Muscle layer of colon (tissue), 2 donors: ENCODE measurements around the gene PPIL1.

Source experiments
- H3K27ac ChIP-seq: one replicate; pipeline ENCODE4 v1.7.0; 2013; ENCODE audit warnings: low read depth, mild to moderate bottlenecking, low read length, moderate library complexity
- H3K27me3 ChIP-seq, 2 donors: one replicate each; pipeline ENCODE4 v1.7.0; 2013; ENCODE audit warnings: low read length in 2 of 2, mild to moderate bottlenecking in 2 of 2; ENCODE audit not compliant: insufficient read depth in 2 of 2, control insufficient read depth in 1 of 2
- H3K36me3 ChIP-seq: one replicate; pipeline ENCODE4 v1.7.0; 2013; ENCODE audit warnings: mild to moderate bottlenecking, low read length; ENCODE audit not compliant: insufficient read depth
- H3K4me1 ChIP-seq: one replicate; pipeline ENCODE4 v1.7.0; 2013; ENCODE audit warnings: mild to moderate bottlenecking, low read length; ENCODE audit not compliant: insufficient read depth
- H3K4me3 ChIP-seq, 2 donors: one replicate each; pipeline ENCODE4 v1.7.0; 2013; ENCODE audit warnings: low read length in 2 of 2, low read depth in 1 of 2, mild to moderate bottlenecking in 1 of 2, moderate library complexity in 1 of 2
- H3K9ac ChIP-seq: one replicate; pipeline ENCODE4 v1.7.0; 2013; ENCODE audit warnings: low read length
- H3K9me3 ChIP-seq: one replicate; pipeline ENCODE4 v1.7.0; 2013; ENCODE audit warnings: mild to moderate bottlenecking, low read length
- donor health status: abdominal sarcoma.
- donor health status: Adenocarcinoma of cecum.

PPIL1 gene

DNA sequence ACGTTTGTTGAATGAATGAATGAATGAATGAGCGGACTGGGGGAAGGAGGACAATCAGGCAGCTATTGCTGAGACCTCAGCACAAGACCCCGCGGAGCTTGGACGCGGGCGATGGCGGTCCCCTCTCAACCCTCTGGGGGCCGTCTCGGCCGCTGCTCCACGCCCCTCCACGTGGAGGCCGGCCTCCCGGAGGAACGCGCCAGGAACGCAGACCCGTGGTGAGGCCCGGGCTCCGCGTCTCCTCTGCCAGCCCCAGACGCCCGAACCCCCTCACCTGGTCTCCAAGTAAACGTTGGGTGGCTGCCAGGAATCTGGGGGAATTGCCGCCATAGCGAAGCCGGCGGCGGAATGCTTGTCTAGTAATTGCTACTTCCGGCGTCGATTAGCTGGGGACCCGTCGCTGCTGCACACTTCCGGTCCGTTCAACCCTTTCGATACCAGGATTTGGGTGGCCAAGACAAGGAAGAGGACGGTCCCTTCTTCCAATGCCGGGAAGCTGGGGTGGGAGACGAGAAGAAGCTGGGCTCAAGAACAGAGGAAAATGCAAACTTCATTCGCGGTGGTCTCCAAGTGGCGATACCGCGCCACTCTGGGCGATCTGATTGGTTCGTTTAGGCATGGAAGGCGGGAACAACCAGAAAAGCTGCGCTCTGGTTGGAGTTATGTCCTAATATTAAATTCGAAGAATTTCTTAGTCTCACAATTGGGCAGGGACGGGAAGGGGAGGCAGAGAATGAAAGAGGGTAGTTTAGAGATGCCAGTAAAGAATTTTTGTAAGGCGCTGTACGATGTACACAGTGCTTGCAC is at the start of gene PPIL1:
Gene PPIL1 (minus strand): TSS at position 361 of the 807 bp plus-strand sequence. CDS start 31 bp downstream, at position 330.
- H3K4me3 ChIP-seq = peak within 1 kb of the TSS; percentile 67 to 100
- no peaks in the 10 kb centered on the region for H3K9me3 ChIP-seq
- peaks cover 17% of the 10 kb centered on the region for H3K4me1 ChIP-seq
- no peaks in the 10 kb centered on the region for H3K36me3 ChIP-seq
- peak within 1 kb of the TSS; percentile 92 for H3K27ac ChIP-seq
- H3K27me3 ChIP-seq = no peaks in the 10 kb centered on the region
- H3K9ac ChIP-seq = peak within 1 kb of the TSS; percentile 42

DNA sequence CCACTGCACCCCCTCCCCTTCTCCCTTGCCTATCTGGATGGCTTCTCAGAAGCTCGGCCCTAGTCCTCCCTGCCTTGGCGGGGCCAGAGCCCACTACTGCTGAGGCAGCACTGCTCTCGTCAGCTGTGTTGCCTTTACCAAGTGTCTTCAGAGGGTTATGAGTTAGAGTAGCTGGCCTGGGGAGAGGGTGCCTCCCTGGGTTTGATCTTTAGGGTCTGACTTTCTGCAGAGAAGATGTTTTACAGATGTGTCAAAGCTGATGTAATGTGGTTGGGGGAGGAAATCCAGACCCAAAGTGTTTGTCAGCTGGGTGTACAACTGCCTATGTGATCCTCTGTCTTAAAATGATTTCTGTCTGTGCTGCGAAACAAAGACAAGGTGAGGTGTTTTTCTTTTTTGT is 49.5 kb upstream of the PPIL1 start:
- no peaks in the 10 kb centered on the region for H3K27me3 ChIP-seq
- H3K4me3 ChIP-seq = no peak overlapping the region
- H3K9ac ChIP-seq = no peak overlapping the region
- H3K36me3 ChIP-seq = peaks cover 35% of the 10 kb centered on the region
- H3K4me1 ChIP-seq = peaks cover 12% of the 10 kb centered on the region
- no peaks in the 10 kb centered on the region for H3K9me3 ChIP-seq
- H3K27ac ChIP-seq = no peak overlapping the region

DNA sequence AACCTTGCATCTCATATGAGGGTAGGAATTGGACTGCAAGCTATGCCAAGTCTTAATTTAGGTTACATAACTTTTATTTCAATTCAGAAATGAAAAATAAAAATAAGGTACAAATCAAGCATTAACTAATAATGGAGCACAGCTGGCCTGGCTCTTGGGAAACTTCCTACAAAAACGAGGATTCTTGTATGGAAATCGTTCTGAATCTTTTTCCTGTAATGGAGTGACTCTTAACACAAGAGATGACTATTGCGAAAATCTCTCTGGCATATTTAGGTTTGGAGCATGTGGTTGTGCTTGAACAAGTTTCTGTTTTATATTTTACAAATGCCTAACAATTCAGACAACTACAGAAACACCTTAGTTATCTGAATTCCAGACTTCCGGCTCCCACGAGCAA is 45.9 kb upstream of the PPIL1 start:
- peaks cover 40% of the 10 kb centered on the region for H3K36me3 ChIP-seq
- peaks cover 26% of the 10 kb centered on the region for H3K4me1 ChIP-seq
- no peaks in the 10 kb centered on the region for H3K9me3 ChIP-seq
- H3K27me3 ChIP-seq = no peaks in the 10 kb centered on the region
- no peak overlapping the region for H3K27ac ChIP-seq
- no peak overlapping the region for H3K9ac ChIP-seq
- H3K4me3 ChIP-seq = no peak overlapping the region

DNA sequence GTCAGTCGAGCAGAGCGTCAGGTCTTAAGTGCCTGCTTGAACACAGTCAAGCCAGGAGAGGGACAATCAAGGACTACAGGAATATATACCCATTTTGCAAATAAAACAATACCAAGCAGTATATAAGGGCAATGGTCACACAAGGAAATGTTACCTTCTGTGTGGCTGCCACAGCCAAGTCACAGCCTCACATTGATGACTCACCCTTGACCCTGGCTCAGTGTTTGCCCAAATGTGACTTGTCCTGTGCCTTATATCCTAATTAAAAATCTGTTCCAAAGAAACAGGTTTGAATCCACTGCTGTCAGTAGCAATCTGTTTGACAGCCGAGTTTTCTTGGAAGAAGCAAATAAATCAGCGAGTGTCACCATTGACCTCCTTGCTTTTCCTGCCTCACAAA is 45.4 kb upstream of the PPIL1 start:
- Histone ChIP-seq H3K27me3 (no peaks in the 10 kb centered on the region), H3K4me1 (peaks cover 26% of the 10 kb centered on the region), H3K9ac (no peak overlapping the region), H3K36me3 (peaks cover 40% of the 10 kb centered on the region), H3K27ac (no peak overlapping the region), H3K9me3 (no peaks in the 10 kb centered on the region), H3K4me3 (no peak overlapping the region)

DNA sequence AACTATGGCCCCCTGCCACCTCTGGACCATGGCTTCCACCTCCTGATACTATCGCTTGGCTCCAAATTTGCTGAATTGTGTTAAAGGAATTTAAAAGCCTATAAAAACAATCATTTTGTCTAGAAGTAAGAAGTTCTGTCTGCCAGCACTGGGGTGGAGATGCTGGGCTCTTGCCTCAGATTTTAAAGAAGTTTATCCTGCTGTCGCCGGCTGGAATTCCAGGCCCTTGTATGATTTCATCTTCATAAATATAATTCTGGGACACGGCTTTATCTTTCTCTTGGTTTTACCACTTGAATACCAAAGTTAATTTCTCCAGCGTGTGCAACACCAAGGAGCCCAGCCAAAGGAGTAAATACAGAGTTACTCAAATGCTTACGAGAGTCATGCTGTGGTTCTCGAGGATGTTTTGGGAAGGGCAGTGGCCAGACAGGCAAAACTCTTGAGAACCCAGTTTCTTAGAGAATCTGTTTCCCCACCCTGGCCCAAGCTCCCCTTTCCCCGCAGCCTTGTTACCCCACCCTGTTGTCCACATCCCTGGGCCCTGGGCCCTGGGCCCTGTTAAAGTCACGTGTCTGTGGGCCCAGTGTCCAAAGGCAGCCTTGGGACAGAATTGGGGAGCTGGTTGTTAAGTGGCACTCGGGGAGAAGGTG is 43.1 kb upstream of the PPIL1 start:
- no peaks in the 10 kb centered on the region for H3K27me3 ChIP-seq
- H3K4me1 ChIP-seq = peaks cover 26% of the 10 kb centered on the region
- H3K27ac ChIP-seq = peak overlapping the region; percentile 35
- no peaks in the 10 kb centered on the region for H3K9me3 ChIP-seq
- H3K9ac ChIP-seq = no peak overlapping the region
- H3K4me3 ChIP-seq = no peak overlapping the region
- H3K36me3 ChIP-seq = peaks cover 35% of the 10 kb centered on the region

DNA sequence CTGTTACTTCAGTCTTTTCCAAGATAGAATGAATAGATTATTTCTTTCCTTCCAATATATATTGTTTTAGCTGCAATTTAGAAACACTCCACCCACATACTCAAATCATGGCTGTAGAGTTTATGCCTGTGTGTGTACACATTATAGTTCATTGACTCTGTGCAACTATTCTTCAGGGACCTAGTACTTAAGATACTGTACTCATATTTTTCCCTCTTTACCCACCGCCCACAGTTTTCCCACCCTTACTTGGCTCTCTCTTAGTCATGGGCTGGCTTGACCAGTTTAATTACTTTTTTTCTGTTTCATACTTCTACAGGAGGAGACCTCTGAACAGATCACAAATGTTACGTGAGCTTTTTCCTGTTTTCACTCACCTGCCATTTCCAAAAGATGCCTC is 41.5 kb upstream of the PPIL1 start:
- Histone ChIP-seq H3K4me3 (no peak overlapping the region), H3K27me3 (no peaks in the 10 kb centered on the region), H3K9me3 (no peaks in the 10 kb centered on the region), H3K4me1 (peaks cover 26% of the 10 kb centered on the region), H3K27ac (no peak overlapping the region), H3K36me3 (peaks cover 39% of the 10 kb centered on the region), H3K9ac (no peak overlapping the region)

DNA sequence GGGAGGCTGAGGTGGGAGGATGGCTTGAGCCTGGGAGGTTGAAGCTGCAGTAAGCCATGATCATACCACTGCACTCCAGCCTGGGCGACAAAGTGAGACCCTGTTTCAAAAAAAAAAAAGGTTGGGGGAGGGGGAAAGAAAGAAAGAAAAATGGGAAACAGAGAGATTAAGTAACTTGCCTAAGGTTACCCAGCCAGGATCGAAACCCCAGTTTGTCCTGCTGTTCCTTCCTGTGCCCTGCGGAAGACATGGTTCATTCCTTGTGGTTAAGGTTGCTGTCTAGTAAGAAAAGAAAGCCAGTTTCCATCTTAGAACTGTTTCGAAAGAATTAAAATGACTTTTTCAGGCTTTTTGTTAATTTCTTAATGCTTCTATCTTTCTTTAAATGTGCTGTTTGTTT is 41.0 kb upstream of the PPIL1 start:
- H3K4me3 ChIP-seq = no peak overlapping the region

DNA sequence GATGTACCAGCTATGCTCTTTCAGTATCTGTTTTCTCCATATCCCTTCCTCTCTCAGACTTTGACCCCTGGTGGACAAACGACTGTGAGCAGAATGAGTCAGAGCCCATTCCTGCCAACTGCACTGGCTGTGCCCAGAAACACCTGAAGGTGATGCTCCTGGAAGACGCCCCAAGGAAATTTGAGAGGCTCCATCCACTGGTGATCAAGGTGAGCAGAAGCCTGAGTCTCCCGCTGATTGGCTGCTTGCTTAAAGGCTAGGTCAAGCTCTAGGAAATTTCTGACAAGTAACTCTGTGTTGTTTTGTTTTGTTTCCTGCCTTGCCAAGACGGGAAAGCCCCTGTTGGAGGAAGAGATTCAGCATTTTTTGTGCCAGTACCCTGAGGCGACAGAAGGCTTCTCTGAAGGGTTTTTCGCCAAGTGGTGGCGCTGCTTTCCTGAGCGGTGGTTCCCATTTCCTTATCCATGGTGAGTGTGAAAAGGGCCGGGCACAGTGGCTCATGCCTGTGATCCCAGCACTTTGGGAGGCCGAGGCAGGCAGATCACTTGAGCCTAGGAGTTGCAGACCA is 39.7 kb upstream of the PPIL1 start:
- no peak overlapping the region for H3K4me3 ChIP-seq
- H3K36me3 ChIP-seq = peaks cover 36% of the 10 kb centered on the region
- H3K27ac ChIP-seq = no peak overlapping the region
- no peak overlapping the region for H3K9ac ChIP-seq
- no peaks in the 10 kb centered on the region for H3K9me3 ChIP-seq
- H3K27me3 ChIP-seq = no peaks in the 10 kb centered on the region
- H3K4me1 ChIP-seq = peaks cover 23% of the 10 kb centered on the region

More for the DNA sequence above, 41.0 kb upstream of the PPIL1 start:
- Histone ChIP-seq H3K27ac (no peak overlapping the region), H3K9ac (no peak overlapping the region), H3K36me3 (peaks cover 39% of the 10 kb centered on the region), H3K4me1 (peaks cover 26% of the 10 kb centered on the region), H3K9me3 (no peaks in the 10 kb centered on the region), H3K27me3 (no peaks in the 10 kb centered on the region)

DNA sequence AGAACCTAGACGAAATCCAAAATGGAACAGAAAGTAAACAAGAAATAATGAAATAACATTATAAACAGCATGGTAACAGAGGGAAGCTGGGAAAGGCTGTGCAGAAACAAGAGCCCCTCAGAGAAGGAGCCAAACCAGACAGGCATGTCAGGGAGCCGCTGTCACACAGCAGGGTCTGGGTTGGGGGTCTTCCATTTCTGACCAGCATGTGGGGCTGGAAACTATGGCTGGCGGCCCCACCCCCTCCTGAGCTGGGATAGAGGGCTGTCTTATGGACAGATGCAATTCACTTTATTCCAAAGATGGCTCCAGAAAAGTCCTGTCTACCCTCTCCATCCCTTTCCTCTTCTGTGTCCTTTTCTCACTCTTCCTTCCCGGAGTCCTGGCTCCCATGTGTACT is 38.5 kb upstream of the PPIL1 start:
- H3K36me3 ChIP-seq = peaks cover 29% of the 10 kb centered on the region
- H3K27ac ChIP-seq = no peak overlapping the region
- H3K27me3 ChIP-seq = no peaks in the 10 kb centered on the region
- no peak overlapping the region for H3K4me3 ChIP-seq
- H3K9ac ChIP-seq = no peak overlapping the region
- no peaks in the 10 kb centered on the region for H3K9me3 ChIP-seq
- H3K4me1 ChIP-seq = peaks cover 11% of the 10 kb centered on the region

DNA sequence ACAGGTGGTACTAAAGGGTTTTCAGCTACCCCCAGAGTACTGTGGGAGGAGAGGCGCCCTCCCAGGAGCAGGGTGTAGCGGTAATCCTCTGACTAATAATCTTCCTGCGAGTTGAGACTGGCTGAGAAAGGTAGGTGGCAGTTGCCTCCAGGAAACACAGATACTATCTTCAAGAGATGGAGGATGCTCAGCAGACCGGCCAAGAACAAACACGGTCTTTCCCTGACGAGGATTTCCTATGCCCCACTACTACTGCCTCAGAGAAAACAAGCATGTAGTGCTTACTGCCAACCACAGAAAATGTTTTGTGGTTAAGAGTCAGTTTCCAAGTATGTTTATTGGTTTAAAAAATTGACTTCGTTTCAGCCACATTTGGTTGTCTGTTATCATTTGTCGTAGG is 38.0 kb upstream of the PPIL1 start:
- Histone ChIP-seq H3K27ac (no peak overlapping the region), H3K4me3 (no peak overlapping the region), H3K4me1 (peaks cover 11% of the 10 kb centered on the region), H3K9me3 (no peaks in the 10 kb centered on the region), H3K36me3 (peaks cover 29% of the 10 kb centered on the region), H3K27me3 (no peaks in the 10 kb centered on the region), H3K9ac (no peak overlapping the region)

DNA sequence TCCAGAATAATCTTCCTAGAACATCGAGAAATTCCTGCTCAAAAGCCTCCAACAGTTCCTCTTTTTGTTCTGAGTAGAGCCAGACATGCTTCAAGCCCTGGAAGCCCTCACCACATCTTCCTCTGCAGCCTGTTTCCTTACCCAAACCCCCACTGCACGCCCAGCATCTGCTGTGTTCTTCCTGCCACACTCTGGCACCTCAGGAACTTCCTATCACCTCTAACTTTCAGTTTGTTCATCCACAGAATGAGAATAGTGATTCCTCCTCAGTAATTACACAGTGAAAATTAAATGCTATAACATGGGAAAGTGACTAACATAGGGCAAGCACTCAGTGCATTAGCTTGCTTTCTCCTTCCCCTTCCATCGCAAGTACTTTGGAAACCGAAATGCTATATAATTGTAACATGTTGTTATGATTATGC is 37.4 kb upstream of the PPIL1 start:
- H3K4me1 ChIP-seq = peaks cover 12% of the 10 kb centered on the region
- H3K36me3 ChIP-seq = peaks cover 29% of the 10 kb centered on the region
- H3K4me3 ChIP-seq = no peak overlapping the region
- H3K27me3 ChIP-seq = no peaks in the 10 kb centered on the region
- no peaks in the 10 kb centered on the region for H3K9me3 ChIP-seq
- H3K27ac ChIP-seq = no peak overlapping the region
- H3K9ac ChIP-seq = no peak overlapping the region
